Activated naive CD8-positive, alpha-beta T cell treated with anti-CD3 and anti-CD28 coated beads, Interleukin-2, amount 50 U/mL, for 24 hours (primary cell): ENCODE measurements around the gene TMEM184A.
"Not testable (repeated sequence)": the region's sequence is repeated elsewhere in the genome, so short reads cannot be mapped to it uniquely, and the experiment has no call there.

Experiments
- ATAC-seq: fragments of 150-1000 bp; cut with Tn5 transposase; one replicate; pipeline ENCODE4 v1.10.0; 2021
- DNase-seq: peaks from one replicate; pipeline ENCODE4 v3.0.0; 2021
- H3K27ac Mint-ChIP-seq: one replicate; pipeline ENCODE4 v1.8.0; 2021; ENCODE audit warnings: mild to moderate bottlenecking, mixed read lengths
- H3K27me3 Mint-ChIP-seq: one replicate; pipeline ENCODE4 v1.8.0; 2021; ENCODE audit warnings: mixed read lengths
- H3K36me3 Mint-ChIP-seq: one replicate; pipeline ENCODE4 v1.8.0; 2021; ENCODE audit warnings: low read depth, mixed read lengths
- H3K4me1 Mint-ChIP-seq: one replicate; pipeline ENCODE4 v1.8.0; 2021; ENCODE audit warnings: mixed read lengths
- H3K4me3 Mint-ChIP-seq: one replicate; pipeline ENCODE4 v1.8.0; 2021; ENCODE audit warnings: mild to moderate bottlenecking, moderate library complexity, mixed read lengths
- H3K9me3 Mint-ChIP-seq: one replicate; pipeline ENCODE4 v1.8.0; 2021; ENCODE audit warnings: mixed read lengths

Gene TMEM184A

DNA sequence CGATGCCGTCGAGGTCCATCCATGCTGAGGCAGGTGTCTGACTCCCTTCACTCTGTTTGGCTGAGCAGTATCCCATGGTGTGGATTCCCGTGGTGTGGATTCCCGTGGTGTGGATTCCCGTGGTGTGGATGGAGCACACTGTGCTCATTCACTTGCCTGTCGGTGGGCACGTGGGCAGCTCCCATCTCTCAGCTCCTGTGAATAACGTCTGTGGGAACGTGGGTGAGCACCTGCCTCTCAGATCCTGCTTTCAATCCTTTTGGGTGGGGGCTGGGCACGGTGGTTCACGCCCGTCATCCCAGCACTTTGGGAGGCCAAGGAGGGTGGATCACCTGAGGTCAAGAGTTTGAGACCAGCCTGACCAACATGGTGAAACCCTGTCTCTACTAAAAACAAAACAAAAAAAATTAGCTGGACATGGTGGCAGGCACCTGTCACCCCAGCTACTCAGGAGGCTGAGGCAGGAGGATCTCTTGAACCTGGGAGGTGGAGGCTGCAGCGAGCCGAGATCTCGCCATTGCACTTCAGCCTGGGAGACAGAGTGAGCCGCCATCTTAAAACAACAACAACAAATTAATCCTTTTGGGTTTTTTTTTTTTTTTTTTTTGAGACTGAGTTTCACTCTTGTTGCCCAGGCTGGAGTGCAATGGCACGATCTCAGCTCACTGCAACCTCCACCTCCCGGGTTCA, 27.4 kb upstream of the TMEM184A start:
- not testable (repeated sequence) for H3K27me3 Mint-ChIP-seq, H3K27ac Mint-ChIP-seq, H3K4me1 Mint-ChIP-seq, H3K4me3 Mint-ChIP-seq, H3K9me3 Mint-ChIP-seq, ATAC-seq, DNase-seq, H3K36me3 Mint-ChIP-seq

- Mint-ChIP-seq H3K36me3 (no peaks in the 10 kb centered on the region), H3K27me3 (no peaks in the 10 kb centered on the region), H3K4me1 (peaks cover 7% of the 10 kb centered on the region), H3K9me3 (no peaks in the 10 kb centered on the region), H3K27ac (no peak overlapping the region), H3K4me3 (no peak overlapping the region)
- ATAC-seq = no peak
- DNase-seq = no peak
Measured at GRCh38 chr7:1580422-1581030, 24.5 kb upstream of the TMEM184A start.

DNA sequence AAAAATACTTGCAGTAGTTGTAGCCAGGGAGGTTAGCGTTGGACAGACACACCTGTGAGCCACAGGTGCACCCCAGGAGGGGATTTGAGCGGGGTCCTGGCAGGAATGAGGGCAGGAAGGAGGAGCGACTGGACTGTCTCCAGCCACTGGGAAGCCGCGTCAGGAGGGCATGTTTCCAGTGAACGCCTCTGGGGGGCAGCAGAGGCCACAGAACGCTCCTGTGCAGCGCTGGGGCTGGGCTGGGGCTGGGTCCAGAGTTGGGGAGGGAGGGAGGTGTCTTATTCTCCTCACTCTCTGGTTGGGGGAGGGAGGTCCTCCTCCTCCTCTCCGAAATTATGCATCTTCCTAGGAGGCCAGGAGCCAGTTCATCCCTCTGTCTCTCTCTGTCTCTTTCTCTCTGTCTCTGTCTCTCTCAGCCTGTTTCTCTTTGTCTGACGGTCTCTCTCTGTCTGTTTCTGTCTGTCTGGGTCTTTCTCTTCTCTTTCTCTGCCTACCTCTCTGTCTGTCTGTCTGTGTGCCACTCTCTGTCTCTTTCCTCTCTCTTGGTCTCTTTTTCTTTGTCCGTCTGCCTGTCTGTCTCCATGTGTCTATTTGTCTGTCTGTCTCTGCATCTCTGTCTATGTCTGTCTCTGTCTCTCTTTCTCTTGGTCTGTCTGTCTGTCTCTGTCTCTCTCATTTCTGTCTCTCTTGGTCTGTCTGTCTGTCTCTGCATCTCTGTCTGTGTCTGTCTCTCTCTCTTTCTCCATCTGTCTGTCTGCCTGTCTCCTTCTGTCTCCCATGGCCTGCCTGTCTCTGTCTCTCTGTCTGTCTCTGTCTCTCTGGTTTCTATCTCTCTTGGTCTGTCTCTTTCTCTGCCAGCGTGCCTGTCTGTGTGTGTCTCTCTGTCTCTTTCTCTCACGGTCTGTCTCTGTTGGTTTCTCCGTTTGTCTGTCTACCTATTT, 23.7 kb upstream of the TMEM184A start:
- Mint-ChIP-seq H3K27me3 (no peaks in the 10 kb centered on the region), H3K36me3 (no peaks in the 10 kb centered on the region), H3K4me1 (peaks cover 7% of the 10 kb centered on the region), H3K9me3 (no peaks in the 10 kb centered on the region), H3K4me3 (no peak overlapping the region), H3K27ac (no peak overlapping the region)
- ATAC-seq (peak; percentile 95), DNase-seq (peak; percentile 79)

DNA sequence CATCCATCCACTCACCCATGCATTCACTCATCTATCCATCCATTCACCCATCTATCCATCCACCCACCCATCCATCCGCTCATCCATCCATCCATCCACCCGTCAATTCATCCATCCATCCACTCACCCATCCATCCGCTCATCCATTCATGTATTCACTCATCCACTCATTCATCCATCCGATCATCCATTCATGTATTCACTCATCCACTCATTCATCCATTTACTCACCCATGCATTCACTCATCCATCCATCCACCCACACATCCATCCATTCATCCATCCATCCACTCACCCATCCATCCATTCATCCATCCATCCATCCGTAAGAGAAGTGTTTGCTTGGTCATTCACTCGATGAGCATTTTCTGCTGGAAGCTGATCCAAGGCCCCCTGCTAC, 22.5 kb upstream of the TMEM184A start:
- ATAC-seq (no peak), DNase-seq (no peak)
- H3K4me1 Mint-ChIP-seq = peaks cover 7% of the 10 kb centered on the region
- H3K27me3 Mint-ChIP-seq = no peaks in the 10 kb centered on the region
- H3K36me3 Mint-ChIP-seq = no peaks in the 10 kb centered on the region
- H3K27ac Mint-ChIP-seq = no peak overlapping the region
- H3K4me3 Mint-ChIP-seq = no peak overlapping the region
- H3K9me3 Mint-ChIP-seq = no peaks in the 10 kb centered on the region

DNA sequence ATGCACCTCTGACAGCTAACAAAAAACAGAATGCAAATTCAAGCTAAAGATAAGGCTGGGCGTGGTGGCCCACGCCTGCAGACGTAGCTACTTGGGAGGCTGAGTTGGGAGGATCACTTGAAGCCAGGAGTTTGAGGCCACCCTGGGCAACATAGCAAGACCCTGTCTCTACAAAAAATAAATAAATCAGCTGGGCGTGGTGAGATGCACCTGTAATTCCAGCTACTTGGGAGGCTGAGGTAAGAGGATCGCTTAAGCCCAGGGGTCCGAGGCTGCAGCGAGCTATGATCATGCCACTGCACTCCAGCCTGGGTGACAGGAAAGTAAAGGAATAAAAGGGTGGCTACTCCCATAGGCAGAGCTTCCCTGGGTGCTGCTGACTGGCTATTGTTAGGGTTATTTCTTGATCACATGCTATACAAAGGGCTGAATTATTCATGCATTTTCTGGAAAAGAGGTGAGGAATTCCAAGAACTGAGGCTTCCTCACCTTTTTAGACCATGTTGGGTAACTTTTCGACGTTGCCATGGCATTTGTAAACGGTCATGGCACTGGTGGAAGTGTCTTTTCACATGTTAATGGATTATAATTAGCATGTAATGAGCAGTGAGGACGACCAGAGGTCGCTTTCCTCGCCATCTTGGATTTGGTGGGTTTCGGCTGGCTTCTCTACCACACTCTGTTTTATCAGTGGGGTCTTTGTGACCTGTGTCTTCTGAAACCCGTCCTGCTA, 20.7 kb upstream of the TMEM184A start:
- H3K4me1 Mint-ChIP-seq = peaks cover 19% of the 10 kb centered on the region
- no peak for ATAC-seq
- H3K4me3 Mint-ChIP-seq = no peak overlapping the region
- H3K27ac Mint-ChIP-seq = no peak overlapping the region
- H3K27me3 Mint-ChIP-seq = no peaks in the 10 kb centered on the region
- no peaks in the 10 kb centered on the region for H3K9me3 Mint-ChIP-seq
- H3K36me3 Mint-ChIP-seq = peaks cover 6% of the 10 kb centered on the region
- no peak for DNase-seq

DNA sequence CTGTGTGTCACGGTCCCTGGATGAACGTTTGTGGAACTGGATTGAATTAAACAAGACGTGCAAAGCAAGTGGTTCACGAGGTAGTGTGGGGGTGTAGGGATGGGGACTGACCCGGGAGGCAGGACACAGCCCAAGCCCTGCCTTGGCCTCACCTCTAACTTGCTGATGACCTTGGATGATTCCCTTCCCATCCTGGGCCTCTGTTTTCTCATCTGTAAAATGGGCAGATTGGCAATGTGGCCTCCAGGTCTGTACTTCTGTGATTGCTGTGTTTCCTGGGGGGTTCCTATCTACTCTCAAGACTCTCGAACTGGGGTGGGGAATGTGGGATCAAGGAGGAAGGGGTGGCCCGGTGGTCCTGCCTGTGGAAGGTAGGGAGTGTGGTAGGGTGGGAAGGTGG, 19.8 kb upstream of the TMEM184A start:
- ATAC-seq (no peak), DNase-seq (no peak)
- H3K4me3 Mint-ChIP-seq = no peak overlapping the region
- H3K9me3 Mint-ChIP-seq = no peaks in the 10 kb centered on the region
- no peaks in the 10 kb centered on the region for H3K27me3 Mint-ChIP-seq
- H3K4me1 Mint-ChIP-seq = peaks cover 27% of the 10 kb centered on the region
- no peak overlapping the region for H3K27ac Mint-ChIP-seq
- H3K36me3 Mint-ChIP-seq = peaks cover 6% of the 10 kb centered on the region

DNA sequence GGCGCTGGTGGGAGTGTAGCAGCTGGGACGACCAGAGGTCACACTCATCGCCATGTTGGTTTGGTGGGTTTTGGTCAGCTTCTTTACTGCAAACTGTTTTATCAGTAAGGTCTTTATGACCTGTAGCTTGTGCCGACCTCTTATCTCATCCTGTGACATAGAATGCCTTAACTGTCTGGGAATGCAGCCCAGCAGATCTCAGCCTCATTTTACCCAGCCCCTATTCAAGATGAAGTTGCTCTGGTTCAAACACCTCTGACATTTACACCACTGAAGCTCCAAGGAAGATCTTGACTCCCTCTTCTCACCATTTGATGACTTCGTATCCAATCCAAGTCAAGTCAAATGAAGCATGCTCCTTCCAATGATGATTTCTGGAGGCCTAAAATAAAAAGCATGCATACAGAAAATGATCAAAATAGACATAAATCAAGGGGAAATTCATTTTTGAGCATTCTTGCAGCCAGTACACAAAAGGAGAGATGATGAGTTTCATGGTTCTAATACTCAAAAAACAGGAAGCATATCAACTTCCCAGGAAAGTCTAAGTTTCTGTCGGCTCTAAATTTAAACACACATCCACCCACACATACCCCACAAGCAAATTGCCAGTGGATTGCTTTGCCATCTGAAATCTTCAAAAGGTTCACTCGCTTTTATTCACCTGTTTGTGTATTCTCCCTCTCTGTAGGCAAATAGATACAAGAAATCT, 16.3 kb upstream of the TMEM184A start:
- Mint-ChIP-seq H3K27me3 (no peaks in the 10 kb centered on the region), H3K4me1 (peaks cover 38% of the 10 kb centered on the region), H3K9me3 (no peaks in the 10 kb centered on the region), H3K36me3 (peaks cover 21% of the 10 kb centered on the region), H3K27ac (peak overlapping the region; percentile 18), H3K4me3 (no peak overlapping the region)
- DNase-seq (no peak), ATAC-seq (no peak)

DNA sequence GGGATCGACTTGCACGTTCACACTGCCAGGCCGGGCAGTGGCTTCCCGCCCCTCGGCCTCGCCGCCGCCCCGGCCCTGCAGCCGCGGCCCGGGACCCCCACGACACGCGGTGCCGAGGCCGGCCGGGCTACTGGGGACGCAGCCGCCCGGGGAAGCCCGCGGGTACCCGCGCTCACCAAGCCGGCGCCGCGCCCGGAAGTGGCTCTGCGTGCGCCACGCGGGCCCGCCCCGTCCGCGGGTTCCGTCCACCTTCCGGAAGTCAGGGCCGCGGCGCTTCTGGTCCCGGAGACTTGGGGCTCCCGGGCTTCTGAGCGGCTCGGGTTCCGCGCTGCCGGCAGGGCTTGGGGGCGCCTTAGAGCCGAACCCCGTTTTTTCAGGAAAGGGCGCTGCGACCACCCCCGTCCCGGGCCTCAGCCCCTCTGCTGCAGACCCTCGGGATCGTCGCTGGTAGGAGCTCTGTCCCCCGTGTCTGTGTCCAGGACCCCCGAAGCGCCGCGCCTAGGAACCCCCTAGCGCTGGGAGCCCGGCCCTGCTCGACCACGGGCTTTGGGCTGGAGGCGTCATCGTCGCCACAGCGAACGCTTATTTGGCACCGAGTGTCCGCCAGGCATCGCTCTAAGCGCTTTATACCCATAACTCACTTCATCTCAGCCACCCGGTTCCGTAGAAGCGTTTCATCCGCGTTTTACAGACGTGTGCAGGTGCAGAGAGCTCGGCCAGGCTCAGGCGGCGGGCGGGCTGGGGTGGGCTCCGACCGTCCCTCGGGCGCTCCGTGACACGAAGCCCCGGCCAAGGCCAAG, 14.0 kb upstream of the TMEM184A start, which contains the start of gene PSMG3:
PSMG3 (minus strand) TSS at position 200 of the 800 bp plus-strand sequence. CDS start 693 bp downstream, outside the sequence.
- peaks cover 34% of the 10 kb centered on the region for H3K36me3 Mint-ChIP-seq
- ATAC-seq (peak; percentile 94), DNase-seq (peak; percentile 93)
- peak within 1 kb of the TSS; percentile 90 for H3K4me3 Mint-ChIP-seq
- peak within 1 kb of the TSS; percentile 90 for H3K27ac Mint-ChIP-seq
- H3K9me3 Mint-ChIP-seq = no peaks in the 10 kb centered on the region
- H3K4me1 Mint-ChIP-seq = peaks cover 42% of the 10 kb centered on the region
- no peaks in the 10 kb centered on the region for H3K27me3 Mint-ChIP-seq

DNA sequence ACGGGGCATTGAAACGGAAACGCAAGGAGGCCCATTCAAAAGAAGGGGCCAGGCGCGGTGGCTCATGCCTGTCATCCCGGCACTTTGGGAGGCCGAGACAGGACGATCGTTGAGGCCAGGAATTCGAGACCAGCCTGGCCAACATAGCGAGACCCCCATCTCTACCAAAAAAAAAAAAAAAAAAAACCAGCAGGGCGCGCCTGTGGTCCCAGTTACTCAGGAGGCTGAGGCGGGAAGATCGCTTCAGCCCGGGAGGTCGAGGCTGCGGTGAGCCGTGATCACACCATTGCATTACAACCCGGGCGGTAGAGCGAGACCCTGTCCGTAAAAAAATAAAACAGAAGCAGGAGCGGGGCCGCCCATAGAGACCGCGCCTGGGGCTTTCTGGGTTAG, 13.4 kb upstream of the TMEM184A start:
- DNase-seq (no peak), ATAC-seq (no peak)
- H3K4me1 Mint-ChIP-seq = peaks cover 42% of the 10 kb centered on the region
- peak overlapping the region; percentile 90 for H3K4me3 Mint-ChIP-seq
- peak overlapping the region; percentile 90 for H3K27ac Mint-ChIP-seq
- H3K9me3 Mint-ChIP-seq = no peaks in the 10 kb centered on the region
- H3K36me3 Mint-ChIP-seq = peaks cover 34% of the 10 kb centered on the region
- H3K27me3 Mint-ChIP-seq = no peaks in the 10 kb centered on the region

DNA sequence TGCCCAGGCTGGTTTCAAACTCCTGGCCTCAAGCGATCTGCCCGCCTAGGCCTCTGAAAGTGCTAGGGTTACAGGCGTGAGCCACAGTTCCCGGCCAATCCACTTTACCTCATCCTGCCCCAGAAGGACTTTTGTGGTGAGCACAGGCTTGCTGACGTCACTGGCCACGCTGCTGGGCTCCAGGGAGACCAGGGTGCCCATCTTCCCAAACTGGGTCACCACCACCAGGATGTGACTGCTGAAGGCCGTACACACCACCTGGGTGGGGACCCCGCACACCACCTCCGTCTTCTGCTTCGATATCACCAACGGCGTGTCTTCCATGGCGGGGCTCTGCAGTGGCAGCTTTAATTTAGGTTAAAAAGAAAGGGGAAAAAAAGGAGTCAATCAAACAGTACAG, 13.0 kb upstream of the TMEM184A start:
- H3K9me3 Mint-ChIP-seq = no peaks in the 10 kb centered on the region
- DNase-seq = peak; percentile 55

DNA sequence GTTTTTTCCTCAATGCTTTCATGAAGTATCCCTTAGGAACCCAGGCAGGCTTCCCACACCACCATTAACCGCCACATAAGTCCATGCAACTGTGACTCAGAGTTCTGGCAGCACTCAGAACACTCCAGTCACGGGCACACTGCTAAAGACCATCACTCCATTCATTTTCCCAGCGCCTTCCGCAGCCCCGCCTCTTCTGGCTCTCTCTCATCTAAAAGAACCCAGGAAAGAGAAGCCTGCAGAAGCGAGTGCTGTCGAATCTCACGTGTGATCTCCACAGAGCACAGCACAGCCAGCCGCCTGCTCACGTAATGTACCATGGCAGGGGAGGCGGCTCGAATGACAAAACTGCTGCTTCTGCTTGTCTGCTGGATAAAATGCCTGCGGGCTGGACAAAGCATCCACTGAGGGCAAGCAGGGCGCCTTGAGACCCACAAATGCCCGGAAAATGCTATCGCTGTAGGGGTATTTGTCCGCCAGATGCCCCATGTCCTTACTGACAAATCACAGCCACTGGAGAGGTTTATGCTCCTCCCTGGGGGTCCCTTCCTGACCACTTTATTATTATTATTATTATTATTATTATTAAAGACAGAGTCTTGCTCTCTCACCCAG, 12.0 kb upstream of the TMEM184A start:
- ATAC-seq = no peak
- peak overlapping the region; percentile 90 for H3K27ac Mint-ChIP-seq
- H3K4me1 Mint-ChIP-seq = peaks cover 42% of the 10 kb centered on the region
- DNase-seq = no peak
- H3K27me3 Mint-ChIP-seq = no peaks in the 10 kb centered on the region
- peaks cover 34% of the 10 kb centered on the region for H3K36me3 Mint-ChIP-seq
- peak overlapping the region; percentile 90 for H3K4me3 Mint-ChIP-seq
- H3K9me3 Mint-ChIP-seq = no peaks in the 10 kb centered on the region

More for the DNA sequence above, 13.0 kb upstream of the TMEM184A start:
- Mint-ChIP-seq H3K4me3 (peak overlapping the region; percentile 90), H3K4me1 (peaks cover 42% of the 10 kb centered on the region), H3K27ac (peak overlapping the region; percentile 90), H3K27me3 (no peaks in the 10 kb centered on the region), H3K36me3 (peaks cover 34% of the 10 kb centered on the region)
- ATAC-seq = no peak

DNA sequence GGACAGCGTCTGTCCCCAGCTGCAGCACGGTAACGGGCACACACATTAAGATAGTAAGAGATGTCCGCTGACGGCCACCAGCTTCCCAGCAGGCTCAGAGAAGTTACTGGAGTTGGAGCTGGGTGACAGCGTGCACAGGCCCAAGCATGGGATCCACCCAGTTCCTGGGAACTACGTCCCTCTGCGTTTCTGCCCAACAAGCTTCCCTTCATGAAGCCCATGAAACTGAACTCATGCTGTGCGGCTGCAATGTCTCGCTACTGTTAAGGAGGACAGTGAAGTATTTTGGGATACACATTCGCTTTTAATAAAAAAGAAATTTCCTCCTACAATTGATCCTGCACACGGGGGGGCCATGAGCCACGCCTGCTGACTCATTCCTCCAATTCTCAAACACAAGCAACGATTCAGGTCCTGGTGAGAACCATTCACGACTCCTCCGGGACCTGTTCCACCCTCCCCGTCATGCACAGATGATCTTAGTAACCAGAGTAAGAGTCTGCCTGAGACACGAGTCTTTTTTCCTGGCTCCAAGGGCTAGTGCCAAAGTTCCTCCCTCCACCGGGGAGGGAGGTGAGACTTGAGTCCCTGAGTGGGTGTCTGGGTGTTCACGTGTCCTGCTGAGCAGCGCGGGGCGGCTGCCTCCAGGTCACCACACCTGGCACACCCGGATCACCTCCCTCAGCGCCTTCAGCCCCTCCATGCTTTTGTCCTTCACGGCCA, 11.2 kb upstream of the TMEM184A start:
- no peaks in the 10 kb centered on the region for H3K27me3 Mint-ChIP-seq
- DNase-seq (no peak), ATAC-seq (no peak)
- H3K36me3 Mint-ChIP-seq = peaks cover 29% of the 10 kb centered on the region
- no peak overlapping the region for H3K4me3 Mint-ChIP-seq
- no peaks in the 10 kb centered on the region for H3K9me3 Mint-ChIP-seq
- H3K27ac Mint-ChIP-seq = peak overlapping the region; percentile 27
- peaks cover 36% of the 10 kb centered on the region for H3K4me1 Mint-ChIP-seq
